ENCODE measurements around the gene HOXD11. TPM values are rescaled to one million over a fixed set of nuclear protein-coding genes. Genes with fewer than 3 reads are reported as not detected.

Gene HOXD11
- total RNA-seq, 2 experiments from 2014 or later: not detected

DNA sequence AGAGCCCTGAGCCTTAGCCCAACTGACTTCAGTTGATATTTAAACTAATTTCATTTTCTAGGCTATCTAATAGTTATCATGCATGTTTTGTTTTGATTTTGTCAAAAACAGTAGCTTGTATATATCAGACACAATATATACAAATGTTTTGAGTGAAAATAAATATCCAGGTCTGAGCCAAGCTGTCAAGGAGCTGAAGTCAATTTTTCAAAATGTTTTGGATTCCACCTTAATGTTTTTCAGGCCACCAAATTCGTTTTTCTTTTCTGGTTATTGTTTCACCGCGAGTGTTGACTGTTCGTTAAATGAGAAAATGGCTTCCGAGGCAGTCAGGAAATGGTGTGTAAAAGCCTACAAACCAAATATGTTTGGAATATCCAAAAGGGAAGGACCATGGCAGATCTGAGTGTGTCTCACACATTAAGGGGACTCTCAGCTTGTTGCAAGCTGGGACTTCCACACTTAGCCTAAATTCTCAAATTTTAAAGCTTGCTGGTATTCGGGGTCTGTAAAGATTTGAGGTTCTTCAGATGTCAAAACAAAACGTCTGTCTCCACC, 4.7 kb upstream of the HOXD11 start:
- ChIA-PET CTCF (no interaction called here), POLR2A (no interaction called here)

DNA sequence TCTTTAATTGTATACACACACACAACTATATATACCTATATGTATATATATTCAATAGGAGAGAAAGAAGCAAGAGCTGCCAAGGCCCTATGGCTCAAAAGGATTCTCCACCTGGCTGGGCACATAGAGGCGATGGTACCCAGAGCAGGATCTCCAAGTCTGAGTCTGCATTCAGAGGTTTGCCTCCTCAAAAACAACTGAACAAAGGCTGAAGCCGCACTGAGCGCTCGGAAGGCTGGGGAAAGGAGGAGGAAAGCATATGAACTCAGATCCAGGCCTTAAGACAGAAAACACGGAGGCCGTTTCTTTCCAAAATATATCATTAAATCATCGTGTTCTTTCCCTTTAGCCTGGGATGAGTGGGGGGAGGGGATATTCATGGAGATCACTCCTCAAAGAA, 3.9 kb upstream of the HOXD11 start:
- POLR2A ChIA-PET: no interaction called here
- CTCF ChIA-PET: no interaction called here

DNA sequence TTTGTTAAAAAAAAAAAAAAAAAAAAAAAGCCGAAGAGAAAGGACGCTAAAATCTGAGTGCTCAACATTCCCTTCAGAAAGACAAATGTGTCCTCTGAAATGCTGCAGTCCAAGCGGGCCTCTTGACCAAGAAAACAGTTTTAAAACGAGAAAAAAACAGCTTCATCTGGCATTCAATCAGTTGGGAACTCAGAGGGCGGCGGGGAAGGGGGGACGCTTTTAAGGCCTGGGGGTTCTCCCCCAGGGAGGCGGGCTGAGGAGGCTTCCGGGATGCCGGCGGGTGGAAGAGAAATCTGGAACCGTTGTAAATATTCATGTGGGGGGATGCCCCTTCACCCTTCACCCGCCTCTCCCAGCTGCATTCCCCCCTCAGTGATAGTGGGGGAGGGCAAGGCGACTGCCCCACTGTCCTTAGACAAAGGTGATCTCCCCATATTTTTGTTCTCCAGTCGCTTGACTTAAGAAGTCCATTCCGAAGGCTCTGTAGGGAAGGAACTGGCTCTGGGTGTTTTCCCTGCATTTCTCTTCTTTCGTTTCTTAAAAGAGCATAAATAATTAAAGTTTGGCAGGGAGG, 3.3 kb upstream of the HOXD11 start:
- ChIA-PET POLR2A (no interaction called here), CTCF (no interaction called here)

DNA sequence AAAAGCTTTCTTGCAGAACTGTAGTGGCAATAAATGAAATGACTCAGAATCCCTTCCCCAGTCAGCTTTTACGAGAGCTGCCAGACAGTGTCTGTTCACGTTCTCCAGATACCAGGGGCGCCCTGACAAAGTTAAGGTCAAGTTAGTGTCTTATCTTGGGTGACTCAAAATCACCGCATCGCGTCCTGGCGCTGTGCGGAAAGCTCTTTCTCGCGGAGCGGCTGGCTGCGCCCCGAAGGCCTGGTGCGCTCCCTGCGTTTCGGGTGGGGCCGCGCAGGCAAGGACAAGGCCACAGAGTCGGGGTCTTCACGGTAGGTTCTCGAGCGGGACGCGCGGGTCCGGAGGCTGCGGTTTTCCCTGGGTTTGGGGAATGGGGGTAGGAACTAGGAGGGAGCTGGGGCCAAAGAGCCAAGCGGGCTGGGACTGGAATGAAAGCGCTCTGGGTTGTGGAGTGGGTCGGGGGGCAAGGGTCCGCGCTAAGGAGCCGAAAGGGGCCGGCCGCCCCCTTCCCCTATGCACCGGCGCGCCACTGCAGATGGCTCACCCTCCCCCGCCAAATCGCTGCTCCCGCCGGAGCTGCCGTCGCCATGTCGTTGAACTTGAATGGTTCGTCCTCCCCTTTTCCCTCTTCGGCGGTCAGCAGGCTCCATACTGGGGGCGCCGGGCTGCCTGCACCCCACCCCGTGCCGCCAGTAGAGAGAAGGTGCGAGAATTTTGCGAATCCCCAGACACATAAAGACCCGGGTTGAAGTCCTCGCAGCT, 2.6 kb upstream of the HOXD11 start:
- POLR2A ChIA-PET: no interaction called here
- CTCF ChIA-PET: no interaction called here

DNA sequence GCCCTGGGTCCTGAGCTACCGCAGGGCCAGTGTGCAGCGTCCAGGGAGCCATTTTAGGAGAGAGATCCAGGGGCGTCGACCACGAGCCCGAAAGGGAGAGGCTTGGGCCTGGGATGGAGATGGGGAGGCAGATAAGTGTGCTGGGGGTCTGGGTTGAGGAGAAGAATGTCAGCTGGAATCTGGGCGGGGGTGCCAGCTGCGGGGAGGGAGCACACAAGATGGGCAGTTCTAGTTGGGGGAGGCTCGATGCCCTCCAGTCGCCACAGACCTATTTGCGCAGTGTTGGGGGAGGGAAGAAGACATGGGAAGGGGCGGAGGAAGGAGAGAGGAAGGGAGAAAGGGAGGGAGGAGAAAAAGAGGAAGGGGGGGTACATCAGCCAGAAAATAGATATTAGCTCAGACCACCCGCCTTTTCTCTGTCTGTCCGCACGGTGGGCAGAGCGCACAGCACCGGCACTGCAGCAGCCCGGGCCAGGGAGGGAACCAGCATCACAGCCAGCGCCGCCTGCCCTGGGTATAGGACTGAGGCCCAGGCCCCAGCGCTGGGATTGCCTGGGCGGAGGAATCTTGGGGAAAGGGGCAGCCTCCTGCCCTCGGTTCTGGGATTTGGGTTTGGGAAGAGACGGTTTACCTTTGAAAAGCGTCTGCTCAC, 1.9 kb upstream of the HOXD11 start:
- ChIA-PET CTCF (no interaction called here), POLR2A (no interaction called here)

DNA sequence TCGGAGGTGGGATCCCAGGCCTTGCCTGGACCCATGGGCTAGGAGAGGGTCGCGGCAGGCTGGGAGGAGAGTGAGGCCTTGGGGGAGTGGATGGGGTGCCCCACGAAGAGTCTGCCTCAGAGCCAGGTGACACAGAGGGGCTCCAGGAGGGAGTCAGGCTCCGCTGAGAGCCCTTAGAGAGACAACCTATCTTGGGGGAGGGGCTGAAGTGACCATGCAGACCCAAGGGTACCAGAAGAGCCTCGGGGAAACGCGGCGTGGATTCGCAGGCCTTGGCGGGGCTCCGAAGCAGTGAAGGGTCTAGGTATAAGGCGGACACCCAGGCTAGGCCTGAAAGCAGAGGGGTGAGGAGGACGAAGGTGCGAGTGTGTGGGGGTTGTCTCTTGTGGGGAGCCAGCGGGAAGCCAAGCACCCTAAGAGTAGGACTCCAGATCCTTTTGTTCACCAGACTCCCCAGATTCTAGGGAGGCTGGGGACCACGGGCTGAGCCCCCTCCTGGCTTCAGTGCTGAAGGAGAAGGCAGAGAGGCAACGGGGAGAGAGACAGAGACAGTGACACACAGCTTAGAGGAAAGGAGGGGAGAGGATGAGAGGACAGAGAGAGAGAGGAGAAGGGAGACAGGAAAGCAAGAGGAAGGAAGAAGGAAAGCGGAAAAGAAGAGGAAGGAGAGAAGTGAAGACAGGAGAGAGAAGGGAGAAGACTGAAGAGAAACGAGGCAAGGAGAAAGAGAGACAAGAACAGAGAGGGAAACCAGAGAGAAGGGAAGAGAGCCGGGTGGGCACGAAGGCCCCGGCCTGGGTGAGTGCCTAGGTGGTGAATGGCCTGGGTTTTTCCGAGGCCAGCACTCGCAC, 1.1 kb upstream of the HOXD11 start:
- CTCF ChIA-PET: interaction anchor here (1.4 kb wide), 1 partner anchor 8 kb away, joined by 5 read pairs; no protein-coding TSS in a partner anchor
- POLR2A ChIA-PET: no interaction called here

DNA sequence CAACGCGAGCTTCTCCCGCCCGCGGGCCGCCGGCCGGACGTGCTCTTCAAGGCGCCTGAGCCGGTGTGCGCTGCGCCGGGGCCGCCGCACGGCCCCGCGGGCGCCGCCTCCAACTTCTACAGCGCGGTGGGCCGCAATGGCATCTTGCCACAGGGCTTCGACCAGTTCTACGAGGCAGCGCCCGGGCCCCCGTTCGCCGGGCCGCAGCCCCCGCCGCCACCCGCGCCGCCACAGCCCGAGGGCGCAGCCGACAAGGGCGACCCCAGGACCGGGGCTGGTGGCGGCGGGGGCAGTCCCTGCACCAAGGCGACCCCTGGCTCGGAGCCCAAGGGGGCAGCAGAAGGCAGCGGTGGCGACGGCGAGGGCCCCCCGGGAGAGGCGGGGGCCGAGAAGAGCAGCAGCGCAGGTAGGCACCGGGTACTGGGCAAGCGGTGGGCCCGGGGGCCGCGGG, 676 bp downstream of the HOXD11 start:
- CTCF ChIA-PET: no interaction called here
- POLR2A ChIA-PET: no interaction called here

DNA sequence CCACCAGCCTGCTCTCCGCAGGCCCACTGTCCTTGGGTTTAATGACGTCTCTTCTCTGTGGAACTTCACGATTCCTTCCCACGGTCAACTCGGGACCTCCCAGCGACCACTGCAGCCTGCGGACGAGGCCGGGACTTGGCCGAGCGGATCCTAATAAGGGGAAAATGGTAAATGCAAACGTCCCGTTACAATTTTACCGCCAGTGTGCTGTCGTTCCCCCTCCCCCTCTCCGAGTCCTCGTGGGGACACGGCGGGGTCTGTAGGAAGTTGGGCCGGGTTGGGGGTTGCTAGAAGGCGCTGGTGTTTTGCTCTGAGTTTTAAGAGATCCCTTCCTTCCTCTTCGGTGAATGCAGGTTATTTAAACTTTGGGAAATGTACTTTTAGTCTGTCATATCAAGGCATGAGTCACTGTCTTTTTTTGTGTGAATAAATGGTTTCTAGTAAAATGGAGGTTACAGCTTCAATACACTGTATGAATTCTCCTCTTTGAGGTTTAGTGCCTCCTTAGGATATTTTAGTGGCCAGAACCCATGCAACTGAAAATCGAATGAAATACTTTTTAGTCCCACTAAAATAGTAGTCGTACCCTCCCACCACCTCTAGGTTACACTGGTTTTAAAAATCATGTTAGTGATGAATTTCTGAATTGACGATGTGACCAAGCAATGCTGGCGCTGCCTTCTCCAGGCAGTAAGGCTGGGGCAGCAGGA, 2.3 kb downstream of the HOXD11 start:
- ChIA-PET CTCF (interaction anchor here (1.4 kb wide), 1 partner anchor 12 kb away, joined by 5 read pairs; no protein-coding TSS in a partner anchor), POLR2A (no interaction called here)

DNA sequence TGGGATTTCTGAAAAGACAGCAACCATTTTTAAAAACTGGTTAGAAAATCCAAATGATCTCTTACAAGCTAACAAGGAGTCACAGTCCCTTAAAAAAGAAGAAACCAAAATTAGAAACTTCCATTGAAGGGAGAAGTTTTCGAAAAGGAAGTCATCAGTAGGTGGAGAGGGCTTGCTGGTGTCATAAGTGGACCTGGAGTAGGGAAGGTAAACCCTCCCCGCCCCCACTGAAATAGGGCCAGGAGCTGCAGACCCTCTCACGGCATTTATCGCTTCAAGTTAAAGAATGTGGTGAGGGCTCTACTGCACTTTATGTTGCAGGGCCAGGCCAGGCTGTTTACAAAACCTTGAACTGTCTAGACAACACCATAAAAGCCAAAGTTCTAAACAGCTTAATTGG, 2.9 kb downstream of the HOXD11 start:
- ChIA-PET POLR2A (no interaction called here), CTCF (interaction anchor here (1.4 kb wide), 1 partner anchor 12 kb away, joined by 5 read pairs; no protein-coding TSS in a partner anchor)

DNA sequence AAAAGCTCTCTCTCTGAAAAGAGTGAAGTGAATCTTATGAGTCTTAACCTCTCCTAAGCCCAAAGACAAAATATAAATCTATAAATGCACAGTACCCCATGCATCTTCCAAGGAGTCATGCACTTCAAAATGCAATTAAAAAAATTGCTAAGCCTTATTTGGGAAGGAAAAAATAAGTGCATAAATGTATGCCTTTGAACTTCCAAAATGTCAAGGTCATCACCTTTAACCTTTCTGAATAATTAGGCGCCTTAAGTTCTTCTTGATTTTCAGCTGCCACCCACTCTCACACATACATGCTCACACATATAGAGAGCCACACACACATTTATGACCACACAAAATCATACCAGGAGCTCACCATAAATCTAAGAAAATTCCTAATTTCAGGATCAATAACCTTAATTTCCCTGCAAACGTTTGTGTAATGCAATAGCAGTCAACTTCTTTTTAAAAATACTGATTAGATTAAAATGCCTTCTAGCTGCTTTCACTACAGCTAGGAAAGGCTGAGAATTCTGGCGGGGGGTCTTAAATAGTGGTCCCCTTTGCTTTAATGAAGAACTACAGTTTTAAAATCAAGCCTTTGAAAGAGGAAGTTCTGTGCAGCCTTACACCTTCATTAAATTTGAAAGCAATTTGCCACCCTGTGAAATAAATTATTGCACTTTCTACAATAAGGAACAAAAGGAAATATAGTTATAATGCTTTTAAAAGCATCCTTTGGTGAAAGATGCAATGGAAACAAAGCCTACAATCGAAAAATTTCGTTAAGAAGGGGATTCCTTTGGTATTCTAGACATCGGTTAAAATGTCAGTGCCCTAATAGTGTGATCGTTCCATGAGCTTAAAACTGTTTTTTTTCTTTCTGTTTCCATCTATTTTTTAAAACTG, 3.6 kb downstream of the HOXD11 start:
- ChIA-PET CTCF (interaction anchor here (1.4 kb wide), 1 partner anchor 13 kb away, joined by 5 read pairs; no protein-coding TSS in a partner anchor), POLR2A (interaction anchor here (0.6 kb wide), 1 partner anchor 1046 kb away, joined by 5 read pairs; no protein-coding TSS in a partner anchor)

DNA sequence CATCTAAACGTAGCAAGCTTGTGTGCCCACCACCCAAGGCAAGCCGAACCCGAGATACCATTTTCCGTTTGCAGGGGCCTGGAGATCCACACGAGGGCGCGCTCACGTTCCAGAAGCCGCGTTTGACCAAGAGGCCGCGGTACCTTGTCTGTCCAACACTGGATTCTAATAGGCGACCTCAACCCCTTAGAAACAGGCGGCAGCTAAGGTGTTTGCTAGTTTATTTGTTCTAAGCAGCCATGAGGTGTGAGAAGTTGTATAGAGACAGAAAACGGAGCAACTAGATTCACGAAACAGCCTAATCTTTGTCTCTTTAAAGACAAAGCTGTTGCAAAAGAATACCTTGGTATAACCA, 4.2 kb downstream of the HOXD11 start:
- ChIA-PET CTCF (no interaction called here), POLR2A (interaction anchor here (0.6 kb wide), 1 partner anchor 1046 kb away, joined by 5 read pairs; no protein-coding TSS in a partner anchor)

DNA sequence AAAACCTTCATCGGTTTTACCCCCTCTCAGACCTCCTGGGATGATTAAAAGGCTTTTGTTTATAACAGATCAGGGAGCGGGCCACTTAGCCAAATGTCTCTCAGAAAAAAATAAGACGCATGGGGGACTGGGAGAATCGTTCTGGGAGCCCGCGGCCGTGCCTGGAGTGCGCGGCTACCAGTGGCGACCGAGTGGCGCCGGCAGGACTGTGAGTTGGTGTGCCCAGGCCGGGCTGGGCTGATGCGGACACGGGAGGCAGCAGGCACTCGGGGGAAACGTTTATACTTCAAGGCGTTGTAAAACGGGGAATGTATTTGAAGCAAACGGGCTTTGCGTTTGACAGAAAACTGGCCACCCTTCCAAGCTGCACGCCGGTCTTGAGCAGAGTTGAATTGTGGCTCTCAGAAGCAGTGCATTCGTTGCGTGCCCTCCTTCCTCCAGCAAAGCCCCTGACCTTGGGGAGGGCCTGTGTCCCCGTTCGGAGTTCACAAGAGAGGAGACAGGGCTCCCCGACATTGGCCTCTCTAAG, 4.8 kb downstream of the HOXD11 start:
- ChIA-PET POLR2A (no interaction called here), CTCF (interaction anchor here (1.3 kb wide), 1 partner anchor 28 kb away, joined by 4 read pairs; no protein-coding TSS in a partner anchor)

DNA sequence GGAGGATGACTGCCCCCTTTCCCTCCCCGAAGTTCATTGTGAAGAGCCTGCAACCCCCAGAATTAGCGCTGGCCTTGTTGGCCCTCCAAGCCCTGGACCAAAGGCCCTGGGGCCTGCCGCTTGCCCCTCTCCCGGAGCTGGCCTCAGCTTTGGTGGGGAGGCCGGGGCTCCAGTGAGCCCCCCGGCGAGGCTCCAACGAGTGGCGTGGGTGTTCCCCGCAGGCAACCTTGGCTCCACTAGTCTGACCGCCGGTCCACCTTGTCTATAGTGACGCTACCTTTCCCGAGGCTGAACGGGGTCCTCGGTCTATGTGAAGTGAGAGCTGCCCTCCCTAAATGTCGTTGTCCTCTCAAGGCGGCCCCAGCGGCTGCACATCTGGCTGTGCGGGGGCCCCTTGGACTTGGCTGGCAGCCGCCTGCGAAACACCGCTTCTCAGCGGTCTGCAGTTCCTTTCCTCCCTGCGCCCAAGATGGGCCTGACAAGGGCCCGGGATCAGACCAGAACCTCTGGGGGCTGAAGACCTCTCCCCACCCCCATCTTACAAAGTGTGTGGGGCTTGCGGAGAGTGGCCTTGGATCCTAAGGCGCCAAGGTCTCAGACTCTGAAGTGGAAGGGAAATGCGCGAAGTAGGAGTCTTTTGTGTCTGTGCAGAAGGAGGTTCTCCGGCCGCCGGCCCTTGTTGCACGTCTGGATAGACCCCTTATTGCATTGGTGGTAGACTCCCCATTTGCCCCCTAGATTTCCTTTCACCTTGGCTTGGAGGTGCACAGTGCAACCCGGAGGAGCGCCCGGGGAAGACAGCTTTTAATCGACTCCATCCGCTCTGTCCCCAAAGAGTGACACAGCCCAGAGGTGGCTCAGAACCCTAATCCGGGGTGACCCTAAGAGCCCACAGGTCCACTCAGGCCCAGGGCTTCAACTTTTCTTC, 5.6 kb downstream of the HOXD11 start:
- CTCF ChIA-PET: interaction anchor here (1.3 to 1.7 kb wide), 2 partner anchors 14 to 28 kb away, joined by 4 read pairs; no protein-coding TSS in a partner anchor
- POLR2A ChIA-PET: no interaction called here

DNA sequence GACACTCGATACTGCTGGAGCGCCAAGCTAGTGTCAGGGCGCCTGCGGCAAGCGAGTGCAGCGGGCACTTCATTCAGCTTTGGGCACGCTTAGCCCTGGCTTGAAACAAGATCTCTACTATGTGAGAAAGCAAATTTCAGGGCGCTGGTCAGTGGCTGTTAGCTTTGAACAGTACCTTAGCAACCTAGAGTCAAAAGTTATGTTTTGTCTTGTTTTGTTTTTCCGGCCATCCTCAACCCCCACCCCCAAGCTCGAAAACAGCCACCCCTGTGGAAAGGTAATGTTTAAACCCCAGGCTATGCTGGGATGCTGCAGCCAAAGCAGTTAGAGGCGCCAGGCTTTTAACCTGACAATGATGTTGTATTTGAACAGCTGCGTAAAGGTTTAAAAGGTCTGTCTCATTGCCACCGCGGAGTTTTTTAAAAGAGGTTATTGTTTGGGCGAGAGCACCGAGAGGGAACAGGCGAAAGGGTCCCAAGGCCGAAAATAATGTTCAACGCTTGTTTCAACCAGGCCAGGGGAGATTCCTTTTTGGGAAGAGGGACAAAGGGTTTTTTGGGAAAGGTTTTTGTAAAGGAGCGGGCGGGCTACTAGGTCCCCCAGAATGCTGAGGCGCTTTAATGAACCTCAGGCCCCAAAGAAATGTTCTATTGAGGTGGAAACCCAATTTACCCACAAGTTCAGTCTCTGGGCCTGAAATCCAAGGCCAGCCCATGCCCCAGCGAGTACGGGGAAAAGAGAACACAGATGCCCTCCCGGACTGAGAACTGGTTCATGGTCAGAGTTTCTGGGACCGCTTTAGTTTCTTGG, 7.2 kb downstream of the HOXD11 start:
- CTCF ChIA-PET: interaction anchor here (1.7 kb wide), 1 partner anchor 13 kb away, joined by 4 read pairs; no protein-coding TSS in a partner anchor
- POLR2A ChIA-PET: no interaction called here

DNA sequence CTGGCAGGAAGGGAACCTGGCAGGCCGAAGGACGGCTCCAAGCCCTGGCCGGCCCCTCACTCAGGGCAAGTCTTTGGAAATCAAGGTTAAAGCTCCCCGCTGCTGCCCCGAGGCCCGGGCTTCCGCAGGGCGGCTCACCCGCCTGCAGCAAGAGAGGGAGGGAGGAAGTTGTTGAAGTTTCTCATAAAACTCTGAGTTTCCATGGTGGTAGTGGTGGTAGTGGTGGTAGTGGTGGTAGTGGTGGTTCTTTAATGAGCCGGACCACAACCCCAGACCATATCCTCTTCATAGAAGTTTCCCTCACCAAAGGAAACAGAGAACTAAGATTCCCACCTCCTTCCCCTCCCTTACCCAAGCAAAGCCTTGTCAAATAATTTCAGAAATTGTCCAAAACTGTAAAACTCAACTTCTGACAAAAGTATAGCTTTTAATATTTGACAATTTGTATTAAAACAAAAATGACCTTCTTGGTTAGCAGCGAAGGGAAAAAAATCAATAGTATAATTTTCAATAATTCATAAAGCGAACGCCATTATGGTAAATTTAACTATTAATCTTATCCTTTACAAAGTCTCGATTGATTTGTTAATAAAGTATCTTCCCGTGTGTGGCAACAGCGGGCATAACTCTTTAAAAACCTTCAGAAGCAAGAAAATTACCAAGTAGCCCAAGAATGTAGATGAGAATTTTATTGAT, 8.0 kb downstream of the HOXD11 start:
- ChIA-PET CTCF (no interaction called here), POLR2A (no interaction called here)

Measured in activated CD8-positive, alpha-beta memory T cell treated with anti-CD3 and anti-CD28 coated beads for 36 hours (primary cell).